HG03354 (cell line): ENCODE measurements around the gene RNF187.
"Not testable (repeated sequence)": the region's sequence is repeated elsewhere in the genome, so short reads cannot be mapped to it uniquely, and the experiment has no call there.

Experiments
- ATAC-seq: cut with Tn5 transposase; IDR thresholded peaks from one replicate; pipeline ENCODE4 v1.9.1; 2021; ENCODE audit warnings: mild to moderate bottlenecking; ENCODE audit not compliant: unreplicated experiment, poor library complexity, severe bottlenecking

The RNF187 gene

GRCh38 chr1:228459091-228459993 lies 27.8 kb upstream of the RNF187 start:
- no peak for ATAC-seq

GRCh38 chr1:228460821-228461220 lies 26.4 kb upstream of the RNF187 start:
- no peak for ATAC-seq

GRCh38 chr1:228462560-228462959 lies 24.6 kb upstream of the RNF187 start:
- no peak for ATAC-seq

GRCh38 chr1:228463009-228463558 lies 24.1 kb upstream of the RNF187 start:
- ATAC-seq = no peak

DNA sequence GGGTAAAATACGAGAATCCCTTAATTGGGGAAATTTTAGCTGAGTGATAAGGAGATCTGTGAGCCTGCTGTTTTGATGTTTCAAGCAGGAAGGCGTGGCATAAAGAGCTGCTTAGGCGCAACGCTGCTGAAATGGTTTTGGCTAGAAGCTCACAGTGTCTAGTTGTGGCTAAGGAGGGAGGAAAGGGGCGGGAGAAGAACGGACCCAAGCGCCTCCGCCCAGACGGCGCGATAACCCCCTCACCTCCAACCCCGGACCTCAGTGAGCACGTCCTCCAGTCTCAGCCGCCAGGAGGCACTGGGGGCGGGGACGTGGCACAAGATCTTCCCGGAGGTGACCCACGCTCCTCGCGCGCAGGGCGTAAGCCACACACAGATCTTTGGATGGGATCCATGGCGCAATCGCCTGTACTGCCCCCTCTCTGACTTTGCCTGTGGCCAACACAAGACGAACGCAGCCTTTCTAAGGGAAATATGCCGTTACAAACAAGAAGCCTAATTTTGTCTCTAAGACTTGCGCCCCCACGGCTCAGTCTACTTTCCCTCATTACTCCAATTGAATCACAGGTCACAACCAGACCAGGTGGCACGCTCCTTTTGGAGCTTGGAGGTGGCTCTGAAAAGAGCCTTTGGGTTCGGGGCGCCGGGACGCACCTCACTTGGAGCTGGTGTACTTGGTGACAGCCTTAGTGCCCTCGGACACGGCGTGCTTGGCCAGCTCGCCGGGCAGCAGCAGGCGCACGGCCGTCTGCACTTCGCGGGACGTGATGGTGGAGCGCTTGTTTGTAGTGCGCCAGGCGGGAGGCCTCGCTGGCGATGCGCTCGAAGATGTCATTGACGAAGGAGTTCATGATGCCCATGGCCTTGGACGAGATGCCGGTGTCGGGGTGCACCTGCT lies 23.4 kb upstream of the RNF187 start:
- ATAC-seq = peak; percentile 13

- peak; percentile 77 for ATAC-seq
Observed at GRCh38 chr1:228464487-228464983, 22.6 kb upstream of the RNF187 start.

DNA sequence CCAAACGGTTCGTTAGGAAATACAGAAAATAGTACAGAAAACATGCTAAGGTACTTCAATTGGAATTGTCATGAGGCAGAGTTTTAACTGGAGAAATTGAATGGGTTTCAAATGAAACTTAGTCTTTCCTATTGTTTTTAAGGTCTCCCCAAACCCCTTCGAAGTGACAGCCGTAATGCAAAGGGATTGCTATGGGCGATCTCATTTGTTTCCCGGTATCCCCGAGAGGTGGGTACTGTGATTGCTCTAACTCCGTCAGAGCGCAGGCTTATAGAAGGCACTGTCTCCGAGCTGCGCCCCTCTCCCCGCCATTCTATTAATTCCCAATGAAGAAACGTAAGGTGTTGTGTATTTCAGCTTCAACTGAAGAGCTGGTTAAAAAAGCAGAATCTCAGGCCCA lies 22.0 kb upstream of the RNF187 start:
- ATAC-seq = no peak

- ATAC-seq = no peak
Observed at GRCh38 chr1:228465571-228466146, 21.5 kb upstream of the RNF187 start.

- ATAC-seq = not testable (repeated sequence)
Observed at GRCh38 chr1:228468188-228468587, 19.0 kb upstream of the RNF187 start.

- no peak for ATAC-seq
Observed at GRCh38 chr1:228469413-228470162, 17.6 kb upstream of the RNF187 start.

DNA sequence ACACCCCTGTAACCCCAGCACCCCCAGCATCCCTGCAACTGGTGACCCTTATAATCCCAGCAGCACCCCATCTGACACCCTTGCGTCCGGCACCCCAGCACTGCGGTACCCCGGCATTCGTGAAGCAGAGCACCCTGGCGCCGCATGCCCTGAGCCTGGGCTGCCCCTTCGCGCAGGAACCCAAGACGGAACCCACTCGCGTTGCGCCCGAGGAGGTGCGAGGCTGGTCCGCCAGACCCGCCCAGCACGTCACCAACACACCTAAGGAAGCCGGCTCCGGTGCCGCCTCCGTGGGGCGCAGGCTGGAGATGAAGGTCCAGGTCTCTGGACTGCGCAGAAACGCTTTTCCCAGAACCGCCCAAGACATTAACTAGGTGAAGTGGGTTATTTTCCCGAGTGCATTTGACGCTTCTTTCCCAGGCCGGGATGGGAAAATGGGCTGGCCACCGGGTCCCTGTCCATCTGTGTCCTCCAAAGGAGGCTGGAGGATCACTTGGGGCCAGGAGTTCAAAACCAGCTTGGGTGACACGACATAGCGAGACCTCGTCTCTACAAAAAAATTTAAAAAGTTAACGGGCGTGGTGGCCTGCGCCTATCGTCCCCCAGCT lies 15.9 kb upstream of the RNF187 start:
- no peak for ATAC-seq

DNA sequence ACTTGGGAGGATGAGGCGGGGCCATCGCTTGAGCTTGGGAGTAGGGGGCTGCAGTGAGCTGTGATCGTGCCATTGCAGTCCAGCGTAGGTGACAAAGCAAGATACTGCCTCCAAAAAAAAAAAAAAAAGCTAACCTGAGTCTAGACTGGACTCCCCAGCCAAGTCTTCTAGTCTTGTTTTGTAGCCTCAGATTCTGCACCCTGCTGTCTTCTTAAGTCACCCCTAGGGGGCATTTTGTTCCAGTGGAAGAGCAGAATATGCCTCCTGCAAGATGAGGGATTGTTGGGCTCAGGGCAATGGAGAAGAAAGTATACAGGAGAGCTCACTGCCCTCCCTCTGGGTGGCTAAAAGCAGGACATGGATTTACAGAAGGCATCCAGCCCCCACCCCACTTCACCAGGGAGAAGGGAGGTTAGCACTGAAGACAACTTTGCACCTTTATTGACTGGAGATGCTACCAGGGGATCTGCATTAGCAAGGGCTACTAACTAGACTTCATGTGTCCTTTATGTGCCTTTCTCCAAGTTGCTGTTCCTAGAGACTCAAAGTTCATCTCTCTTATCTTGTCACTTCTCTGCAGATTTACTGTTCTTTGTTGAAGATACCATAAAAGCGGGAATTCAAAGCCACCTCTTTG lies 15.3 kb upstream of the RNF187 start:
- peak; percentile 53 for ATAC-seq

- no peak for ATAC-seq
Observed at GRCh38 chr1:228472655-228473054, 14.5 kb upstream of the RNF187 start.

DNA sequence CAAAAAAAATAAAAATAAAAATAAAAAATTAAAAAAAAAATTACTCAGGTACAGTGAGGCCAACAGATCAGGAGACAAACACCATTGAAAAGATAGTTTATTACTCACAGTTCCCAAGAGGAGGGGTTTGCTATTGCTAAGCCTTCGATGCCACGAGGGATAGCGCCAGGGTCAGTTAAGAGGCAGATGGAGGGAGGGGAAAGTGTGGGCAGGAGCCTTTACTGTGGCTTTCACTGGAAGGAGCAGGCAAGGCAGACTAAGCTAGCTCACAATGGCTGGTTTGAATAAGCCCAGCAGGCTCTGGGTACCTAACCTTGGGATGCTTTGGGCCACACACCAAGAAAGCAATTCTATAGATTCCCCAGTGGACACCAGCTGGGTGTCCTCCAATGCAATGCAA lies 12.7 kb upstream of the RNF187 start:
- no peak for ATAC-seq

- ATAC-seq = no peak
Observed at GRCh38 chr1:228475812-228476211, 11.4 kb upstream of the RNF187 start.

DNA sequence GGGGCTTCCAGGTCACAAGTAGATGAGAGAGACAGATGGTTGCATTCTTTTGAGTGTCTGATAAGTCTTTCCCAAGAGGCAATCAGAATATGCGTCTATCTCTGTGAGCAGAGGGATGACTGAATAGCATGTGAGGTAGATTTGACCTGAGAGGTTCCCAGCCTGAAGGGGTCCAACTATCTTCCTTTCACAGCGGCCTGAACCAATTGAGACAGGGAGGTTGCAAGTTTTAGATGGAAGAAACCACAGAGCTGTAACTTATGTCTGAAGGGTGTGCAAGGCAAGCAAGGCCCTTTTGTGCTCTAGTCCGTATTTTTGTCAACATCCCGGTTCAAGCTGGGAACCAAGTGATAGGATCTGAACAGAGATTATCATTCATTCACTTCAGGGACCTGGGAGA lies 9.9 kb upstream of the RNF187 start:
- no peak for ATAC-seq

- no peak for ATAC-seq
Observed at GRCh38 chr1:228478326-228478725, 8.9 kb upstream of the RNF187 start.

GRCh38 chr1:228478912-228479711 lies 8.1 kb upstream of the RNF187 start:
- ATAC-seq = no peak
